Esophagus muscularis mucosa (tissue), 4 donors: ENCODE data around the gene SNX2. TPM values are rescaled to one million over a fixed set of nuclear protein-coding genes. Genes with fewer than 3 reads are reported as not detected.

ENCODE experiments used
- DNase-seq: peaks from one replicate; pipeline ENCODE4 v3.0.0-alpha.2; 2017; ENCODE audit errors: extremely low spot score
- H3K27ac ChIP-seq, 4 donors: fragments of 200-600 bp; sonication (generic); replicated peaks in 1 of 4; 1 replicate in 3 of 4; 2 replicates in 1 of 4; pipeline ENCODE4 v1.5.1; 2016 to 2019; ENCODE audit warnings: mild to moderate bottlenecking in 1 of 4
- H3K27me3 ChIP-seq, 4 donors: fragments of 200-600 bp; sonication (generic); one replicate each; pipeline versions ENCODE4 v1.5.1 to v1.6.0; 2016 to 2019
- H3K36me3 ChIP-seq, 4 donors: fragments of 200-600 bp; sonication (generic); one replicate each; pipeline ENCODE4 v1.5.1; 2016 to 2019
- H3K4me1 ChIP-seq, 4 donors: fragments of 200-600 bp; sonication (generic); one replicate each; pipeline ENCODE4 v1.5.1; 2016 to 2019
- H3K4me3 ChIP-seq, 4 donors: fragments of 200-600 bp; sonication (generic); 1 replicate in 2 of 4; 2 replicates in 2 of 4; pipeline ENCODE4 v1.5.1; 2016 to 2019; ENCODE audit warnings: mild to moderate bottlenecking in 4 of 4, moderate library complexity in 1 of 4
- H3K9me3 ChIP-seq, 4 donors: fragments of 200-600 bp; sonication (generic); 1 replicate in 3 of 4; 2 replicates in 1 of 4; pipeline ENCODE4 v1.5.1; 2016 to 2019
- CTCF ChIP-seq, 3 experiments: fragments of 200-600 bp in 2 of 3; fragments of 450-650 bp in 1 of 3; sonication (generic) in 2 of 3; IDR thresholded peaks; one replicate each; pipeline ENCODE4 v1.5.1; 2017 to 2019; ENCODE audit warnings: antibody characterized with exemption in 3 of 3, mild to moderate bottlenecking in 2 of 3, moderate library complexity in 1 of 3
- EP300 ChIP-seq: sonication (generic); formaldehyde crosslinking; IDR thresholded peaks from one replicate; pipeline ENCODE4 v1.6.1; 2017; ENCODE audit warnings: antibody characterized with exemption
- POLR2A ChIP-seq: fragments of 450-650 bp; IDR thresholded peaks from one replicate; pipeline ENCODE4 v1.6.1; 2017; ENCODE audit warnings: antibody characterized with exemption, moderate library complexity, mild to moderate bottlenecking, low read depth
- POLR2AphosphoS5 ChIP-seq, 2 donors: sonication (generic); formaldehyde crosslinking; IDR thresholded peaks; one replicate each; pipeline ENCODE4 v1.6.1; 2017; ENCODE audit warnings: antibody characterized with exemption in 2 of 2
- WGBS: methylation state at CpG from one replicate; pipeline ENCODE4 v1.1.5; 2018; 5-methylcytosine and 5-hydroxymethylcytosine counted together
- intact Hi-C: fragments of 100-400 bp; cut with DNase I; formaldehyde crosslinking; loops from one replicate; pipeline ENCODE4 v1.15.1; 2023
- total RNA-seq, 4 donors: library from RNA; depleted of rRNA; stranded (reverse); fragments of >200 nt; gene quantifications; one replicate each; pipeline versions ENCODE4 v1.1.0 to v1.2.1, GENCODE V29; 2016

SNX2 gene
- total RNA-seq, 4 donors from 2014 or later, result 62.1 to 86.0 (median 75.4) TPM

GRCh38 chr5:122766130-122766529, 8.8 kb upstream of the SNX2 start:
- no peaks in the 10 kb centered on the region for H3K36me3 ChIP-seq
- H3K4me3 ChIP-seq, result no peak overlapping the region
- no peak overlapping the region for H3K27ac ChIP-seq
- no peaks in the 10 kb centered on the region for H3K27me3 ChIP-seq
- DNase-seq, result no peak
- intact Hi-C loops, result no loop called here
- H3K4me1 ChIP-seq, result no peaks in the 10 kb centered on the region
- no peak for TF ChIP-seq POLR2A
- TF ChIP-seq CTCF (IDR thresholded peaks at IDR 0.05), result no peak
- TF ChIP-seq POLR2AphosphoS5 (IDR thresholded peaks at IDR 0.05), result no peak
- TF ChIP-seq EP300, result no peak
- H3K9me3 ChIP-seq, result no peaks in the 10 kb centered on the region

GRCh38 chr5:122770477-122770876, 4.4 kb upstream of the SNX2 start:
- DNase-seq, result no peak
- H3K9me3 ChIP-seq, result no peaks in the 10 kb centered on the region
- H3K4me3 ChIP-seq, result no peak overlapping the region
- peaks cover 0 to 4% (median 0%) of the 10 kb centered on the region in 4 donors for H3K4me1 ChIP-seq
- 57% methylated on average over 3 of the region's 3 CpGs for WGBS
- no peaks in the 10 kb centered on the region for H3K27me3 ChIP-seq
- no peak overlapping the region for H3K27ac ChIP-seq
- intact Hi-C loops, result no loop called here
- no peaks in the 10 kb centered on the region for H3K36me3 ChIP-seq
- TF ChIP-seq EP300 (no peak), CTCF (IDR thresholded peaks at IDR 0.05) (no peak), POLR2A (no peak), POLR2AphosphoS5 (IDR thresholded peaks at IDR 0.05) (no peak)

GRCh38 chr5:122772446-122772845, 2.4 kb upstream of the SNX2 start:
- H3K4me3 ChIP-seq, result no peak overlapping the region
- no peak for DNase-seq
- WGBS, result 81% methylated on average over 1 of the region's 1 CpG
- intact Hi-C loops, result no loop called here
- TF ChIP-seq POLR2A (no peak), CTCF (IDR thresholded peaks at IDR 0.05) (no peak), EP300 (no peak), POLR2AphosphoS5 (IDR thresholded peaks at IDR 0.05) (no peak)
- H3K27me3 ChIP-seq, result no peaks in the 10 kb centered on the region
- no peaks in the 10 kb centered on the region for H3K36me3 ChIP-seq
- H3K27ac ChIP-seq, result no peak overlapping the region
- peaks cover 14 to 22% (median 17%) of the 10 kb centered on the region in 4 donors for H3K4me1 ChIP-seq
- no peaks in the 10 kb centered on the region for H3K9me3 ChIP-seq

GRCh38 chr5:122773619-122774018, 1.3 kb upstream of the SNX2 start:
- Histone ChIP-seq H3K4me1 (peaks cover 18 to 32% (median 25%) of the 10 kb centered on the region in 4 donors), H3K27me3 (no peaks in the 10 kb centered on the region), H3K9me3 (no peaks in the 10 kb centered on the region), H3K27ac (peak overlapping the region in 1 of 4 donors; percentile 94), H3K4me3 (no peak overlapping the region), H3K36me3 (no peaks in the 10 kb centered on the region)
- 69% methylated on average over 3 of the region's 3 CpGs for WGBS
- no peak for TF ChIP-seq EP300
- TF ChIP-seq POLR2A, result no peak
- DNase-seq, result no peak
- intact Hi-C loops, result loop anchor here (2.0 kb wide), 1 partner anchor 71 kb away; the partner anchor contains the start of gene SNX24

- 25% methylated on average over 8 of the region's 8 CpGs for WGBS
- H3K4me3 ChIP-seq, result peak overlapping the region; percentile 88 to 98 (median 92)
- TF ChIP-seq POLR2A, result no peak
- TF ChIP-seq POLR2AphosphoS5 (IDR thresholded peaks at IDR 0.05), result no peak
- TF ChIP-seq EP300, result no peak
- TF ChIP-seq CTCF (IDR thresholded peaks at IDR 0.05), result no peak
- no peaks in the 10 kb centered on the region for H3K27me3 ChIP-seq
- intact Hi-C loops, result loop anchor here (2.0 kb wide), 1 partner anchor 70 kb away; the partner anchor contains the start of gene SNX24
- no peaks in the 10 kb centered on the region for H3K9me3 ChIP-seq
- H3K27ac ChIP-seq, result peak overlapping the region; percentile 86 to 94 (median 92)
- no peaks in the 10 kb centered on the region for H3K36me3 ChIP-seq
- H3K4me1 ChIP-seq, result peaks cover 18 to 34% (median 28%) of the 10 kb centered on the region in 4 donors
- DNase-seq, result no peak
Measured at GRCh38 chr5:122774519-122774860, 390 bp upstream of the SNX2 start.
